ENCODE measurements around the gene DACT3.

DNA sequence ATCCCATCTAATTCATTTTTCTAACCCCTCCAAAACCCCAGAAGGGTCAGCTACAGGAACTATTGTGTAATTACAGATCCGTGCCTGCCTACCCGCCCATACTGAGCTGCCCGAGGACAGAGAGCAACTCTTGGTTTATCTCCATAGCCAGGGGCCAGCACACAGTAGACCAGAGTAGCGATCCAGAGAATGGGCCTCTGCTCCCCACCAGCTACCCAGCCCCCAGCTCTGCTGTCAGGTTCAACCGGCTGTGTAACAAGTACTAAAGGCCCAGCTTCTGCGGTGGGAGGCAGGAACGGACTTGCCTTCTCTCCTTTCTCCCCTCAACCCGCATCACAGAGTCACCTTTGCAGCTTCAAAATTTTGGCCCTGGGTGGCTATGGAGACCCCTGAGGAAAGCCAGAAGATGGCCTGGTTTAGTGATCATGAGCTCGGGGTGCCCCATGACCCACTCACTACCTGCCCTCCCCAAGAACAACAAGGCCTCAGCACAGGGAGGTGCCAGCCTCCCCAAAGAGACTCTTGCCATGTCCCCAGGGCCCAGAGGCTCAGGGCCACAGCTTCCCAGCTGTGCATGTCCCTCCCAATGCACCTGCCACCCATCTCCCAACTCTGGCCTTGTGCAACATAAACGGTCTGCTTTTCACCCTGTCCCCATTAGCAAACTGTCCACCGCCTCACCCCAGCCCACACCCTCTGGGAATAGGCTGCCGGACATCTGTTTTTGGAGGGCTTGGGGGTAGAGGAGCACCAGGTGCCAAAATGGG, 54.1 kb downstream of the DACT3 start:
- TF ChIP-seq, protein P1, sequence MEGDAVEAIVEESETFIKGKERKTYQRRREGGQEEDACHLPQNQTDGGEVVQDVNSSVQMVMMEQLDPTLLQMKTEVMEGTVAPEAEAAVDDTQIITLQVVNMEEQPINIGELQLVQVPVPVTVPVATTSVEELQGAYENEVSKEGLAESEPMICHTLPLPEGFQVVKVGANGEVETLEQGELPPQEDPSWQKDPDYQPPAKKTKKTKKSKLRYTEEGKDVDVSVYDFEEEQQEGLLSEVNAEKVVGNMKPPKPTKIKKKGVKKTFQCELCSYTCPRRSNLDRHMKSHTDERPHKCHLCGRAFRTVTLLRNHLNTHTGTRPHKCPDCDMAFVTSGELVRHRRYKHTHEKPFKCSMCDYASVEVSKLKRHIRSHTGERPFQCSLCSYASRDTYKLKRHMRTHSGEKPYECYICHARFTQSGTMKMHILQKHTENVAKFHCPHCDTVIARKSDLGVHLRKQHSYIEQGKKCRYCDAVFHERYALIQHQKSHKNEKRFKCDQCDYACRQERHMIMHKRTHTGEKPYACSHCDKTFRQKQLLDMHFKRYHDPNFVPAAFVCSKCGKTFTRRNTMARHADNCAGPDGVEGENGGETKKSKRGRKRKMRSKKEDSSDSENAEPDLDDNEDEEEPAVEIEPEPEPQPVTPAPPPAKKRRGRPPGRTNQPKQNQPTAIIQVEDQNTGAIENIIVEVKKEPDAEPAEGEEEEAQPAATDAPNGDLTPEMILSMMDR (IDR thresholded peaks at IDR 0.05): no peak
- TF ChIP-seq EP300 (IDR thresholded peaks at IDR 0.05) (no peak), POLR2A (IDR thresholded peaks at IDR 0.05) (no peak), POLR2AphosphoS5 (IDR thresholded peaks at IDR 0.05) (no peak)

Measured in stomach (tissue), 4 donors.